Suprapubic skin (tissue), 3 donors: Measurements from ENCODE around the gene ICA1.

Experiments
- POLR2AphosphoS5 ChIP-seq, 3 donors: sonication (generic); formaldehyde crosslinking; IDR thresholded peaks; one replicate each; pipeline ENCODE4 v1.6.1; 2017; ENCODE audit warnings: antibody characterized with exemption in 3 of 3
- TF ChIP-seq, protein P1 (sequence below), 2 donors: fragments of 200-600 bp in 1 of 2; fragments of 450-650 bp in 1 of 2; sonication (generic) in 1 of 2; IDR thresholded peaks; one replicate each; pipeline ENCODE4 v1.5.1; 2016 to 2019; ENCODE audit warnings: antibody characterized with exemption in 2 of 2, mild to moderate bottlenecking in 1 of 2, moderate library complexity in 1 of 2

DNA sequence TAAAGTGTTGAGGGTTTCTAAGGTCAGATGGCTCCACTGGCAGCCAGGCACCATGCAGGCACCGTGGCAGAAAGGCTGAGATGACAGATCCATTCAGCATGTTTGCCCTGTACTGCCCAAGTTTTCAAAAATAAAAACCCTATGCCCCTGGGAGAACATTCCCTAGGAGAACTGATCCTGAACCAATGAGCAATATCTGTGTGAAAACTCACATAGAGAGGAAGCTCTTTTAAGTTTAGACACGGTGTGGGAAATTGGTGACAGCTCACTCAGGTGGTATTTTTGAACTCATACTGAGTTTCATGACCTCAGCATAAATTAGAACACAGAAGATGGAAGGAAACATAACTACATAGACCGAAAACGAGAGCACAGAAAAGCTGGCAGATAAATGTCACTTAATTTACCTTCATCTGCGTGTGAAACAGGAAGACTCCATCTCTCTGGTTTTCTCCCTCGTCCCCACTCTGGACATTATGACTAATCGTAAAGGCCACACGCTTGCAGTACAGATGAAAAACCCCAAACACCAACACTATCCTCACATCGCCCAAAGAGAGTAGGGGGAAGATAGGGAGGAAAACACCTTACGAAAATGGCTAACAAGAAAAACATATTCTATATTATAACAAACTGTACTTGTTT is 127.8 kb downstream of the ICA1 start:
- TF ChIP-seq, protein P1, sequence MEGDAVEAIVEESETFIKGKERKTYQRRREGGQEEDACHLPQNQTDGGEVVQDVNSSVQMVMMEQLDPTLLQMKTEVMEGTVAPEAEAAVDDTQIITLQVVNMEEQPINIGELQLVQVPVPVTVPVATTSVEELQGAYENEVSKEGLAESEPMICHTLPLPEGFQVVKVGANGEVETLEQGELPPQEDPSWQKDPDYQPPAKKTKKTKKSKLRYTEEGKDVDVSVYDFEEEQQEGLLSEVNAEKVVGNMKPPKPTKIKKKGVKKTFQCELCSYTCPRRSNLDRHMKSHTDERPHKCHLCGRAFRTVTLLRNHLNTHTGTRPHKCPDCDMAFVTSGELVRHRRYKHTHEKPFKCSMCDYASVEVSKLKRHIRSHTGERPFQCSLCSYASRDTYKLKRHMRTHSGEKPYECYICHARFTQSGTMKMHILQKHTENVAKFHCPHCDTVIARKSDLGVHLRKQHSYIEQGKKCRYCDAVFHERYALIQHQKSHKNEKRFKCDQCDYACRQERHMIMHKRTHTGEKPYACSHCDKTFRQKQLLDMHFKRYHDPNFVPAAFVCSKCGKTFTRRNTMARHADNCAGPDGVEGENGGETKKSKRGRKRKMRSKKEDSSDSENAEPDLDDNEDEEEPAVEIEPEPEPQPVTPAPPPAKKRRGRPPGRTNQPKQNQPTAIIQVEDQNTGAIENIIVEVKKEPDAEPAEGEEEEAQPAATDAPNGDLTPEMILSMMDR (IDR thresholded peaks at IDR 0.05): no peak
- no peak for TF ChIP-seq POLR2AphosphoS5 (IDR thresholded peaks at IDR 0.05)
